ENCODE results near the gene RIMKLB. TPM values are rescaled to one million over a fixed set of nuclear protein-coding genes. Genes with fewer than 3 reads are reported as not detected.

The RIMKLB gene
- 109 TPM for polyA plus RNA-seq (2013)

- CTCF ChIA-PET, result interaction anchor here (0.6 to 1.1 kb wide), 4 partner anchors 10 to 86 kb away, joined by 3 read pairs; no protein-coding TSS in a partner anchor
- peaks cover 9 to 47% (median 36%) of the 10 kb centered on the region in 4 experiments for H3K4me1 ChIP-seq (ENCODE audit: control extremely low read depth in 1 of 4, control insufficient read depth in 4 of 4, insufficient read depth in 4 of 4, low read length in 3 of 4)
- WGBS (ENCODE audit: insufficient coverage), result 0% methylated on average over 44 of the region's 88 CpGs
- POLR2A ChIA-PET, result interaction anchor here (0.9 to 1.7 kb wide), 3 partner anchors 11 to 19 kb away, joined by 3 to 8 read pairs (median 3); no protein-coding TSS in a partner anchor
- H3K9me3 ChIP-seq (ENCODE audit: control extremely low read depth in 1 of 5, control insufficient read depth in 4 of 5, insufficient read depth in 2 of 5, low read depth in 1 of 5, low read length in 4 of 5), result no peaks in the 10 kb centered on the region
- DNase-seq, result peak; percentile 81 to 91 (median 84)
- peak within 1 kb of the TSS; percentile 76 to 99 (median 88) for H3K4me3 ChIP-seq (ENCODE audit: control insufficient read depth in 1 of 7, extremely low read depth in 1 of 7, insufficient read depth in 4 of 7, low read depth in 2 of 7, low read length in 6 of 7)
- H3K36me3 ChIP-seq (ENCODE audit: control insufficient read depth in 4 of 4, insufficient read depth in 4 of 4, low read length in 3 of 4), result no peaks in the 10 kb centered on the region
- no peaks in the 10 kb centered on the region for H3K27me3 ChIP-seq (replicated peaks in 2 of 5; ENCODE audit: control insufficient read depth in 4 of 5, insufficient read depth in 5 of 5, low read length in 4 of 5)
- H3K27ac ChIP-seq (ENCODE audit: insufficient read depth in 1 of 2, low read depth in 1 of 2, low read length in 2 of 2, poor library complexity in 1 of 2, severe bottlenecking in 2 of 2), result peak within 1 kb of the TSS; percentile 93 to 96
Observed at GRCh38 chr12:8697476-8698131, at the start of gene RIMKLB. TSS of gene RIMKLB (plus strand) at chr12:8697991. CDS start at chr12:8713867, 15,876 bp downstream.

GRCh38 chr12:8648576-8649205 lies 49.1 kb upstream of the RIMKLB start:
- no peaks in the 10 kb centered on the region for H3K9me3 ChIP-seq (ENCODE audit: control extremely low read depth in 1 of 5, control insufficient read depth in 4 of 5, insufficient read depth in 2 of 5, low read depth in 1 of 5, low read length in 4 of 5)
- DNase-seq, result peak in 1 of 3 donors; percentile 4
- POLR2A ChIA-PET, result no interaction called here
- no peak overlapping the region for H3K27ac ChIP-seq (ENCODE audit: insufficient read depth in 1 of 2, low read depth in 1 of 2, low read length in 2 of 2, poor library complexity in 1 of 2, severe bottlenecking in 2 of 2)
- no peaks in the 10 kb centered on the region for H3K36me3 ChIP-seq (ENCODE audit: control insufficient read depth in 4 of 4, insufficient read depth in 4 of 4, low read length in 3 of 4)
- H3K4me3 ChIP-seq (ENCODE audit: control insufficient read depth in 1 of 7, extremely low read depth in 1 of 7, insufficient read depth in 4 of 7, low read depth in 2 of 7, low read length in 6 of 7), result no peak overlapping the region
- WGBS (ENCODE audit: insufficient coverage), result 85% methylated on average over 4 of the region's 8 CpGs
- CTCF ChIA-PET, result interaction anchor here (0.6 to 1.4 kb wide), 5 partner anchors 8 to 401 kb away, joined by 3 to 6 read pairs (median 4); no protein-coding TSS in a partner anchor
- no peaks in the 10 kb centered on the region for H3K27me3 ChIP-seq (replicated peaks in 2 of 5; ENCODE audit: control insufficient read depth in 4 of 5, insufficient read depth in 5 of 5, low read length in 4 of 5)
- H3K4me1 ChIP-seq (ENCODE audit: control extremely low read depth in 1 of 4, control insufficient read depth in 4 of 4, insufficient read depth in 4 of 4, low read length in 3 of 4), result no peaks in the 10 kb centered on the region

GRCh38 chr12:8655421-8655820 lies 42.4 kb upstream of the RIMKLB start:
- ChIA-PET CTCF (interaction anchor here (0.8 to 3.8 kb wide), 6 partner anchors 14 to 394 kb away, joined by 3 to 15 read pairs (median 5); no protein-coding TSS in a partner anchor), POLR2A (no interaction called here)
- 100% methylated on average over 5 of the region's 6 CpGs for WGBS (ENCODE audit: insufficient coverage)
- no peaks in the 10 kb centered on the region for H3K9me3 ChIP-seq (ENCODE audit: control extremely low read depth in 1 of 5, control insufficient read depth in 4 of 5, insufficient read depth in 2 of 5, low read depth in 1 of 5, low read length in 4 of 5)
- H3K36me3 ChIP-seq (ENCODE audit: control insufficient read depth in 4 of 4, insufficient read depth in 4 of 4, low read length in 3 of 4), result no peaks in the 10 kb centered on the region
- no peak for DNase-seq
- H3K4me3 ChIP-seq (ENCODE audit: control insufficient read depth in 1 of 7, extremely low read depth in 1 of 7, insufficient read depth in 4 of 7, low read depth in 2 of 7, low read length in 6 of 7), result no peak overlapping the region
- no peaks in the 10 kb centered on the region for H3K27me3 ChIP-seq (replicated peaks in 2 of 5; ENCODE audit: control insufficient read depth in 4 of 5, insufficient read depth in 5 of 5, low read length in 4 of 5)
- H3K4me1 ChIP-seq (ENCODE audit: control extremely low read depth in 1 of 4, control insufficient read depth in 4 of 4, insufficient read depth in 4 of 4, low read length in 3 of 4), result peaks cover 0 to 2% (median 0%) of the 10 kb centered on the region in 4 experiments
- H3K27ac ChIP-seq (ENCODE audit: insufficient read depth in 1 of 2, low read depth in 1 of 2, low read length in 2 of 2, poor library complexity in 1 of 2, severe bottlenecking in 2 of 2), result no peak overlapping the region

GRCh38 chr12:8658346-8658745 lies 39.4 kb upstream of the RIMKLB start:
- peaks cover 0 to 2% (median 0%) of the 10 kb centered on the region in 4 experiments for H3K4me1 ChIP-seq (ENCODE audit: control extremely low read depth in 1 of 4, control insufficient read depth in 4 of 4, insufficient read depth in 4 of 4, low read length in 3 of 4)
- no peaks in the 10 kb centered on the region for H3K9me3 ChIP-seq (ENCODE audit: control extremely low read depth in 1 of 5, control insufficient read depth in 4 of 5, insufficient read depth in 2 of 5, low read depth in 1 of 5, low read length in 4 of 5)
- ChIA-PET CTCF (interaction anchor here (0.8 to 1.3 kb wide), 6 partner anchors 113 to 392 kb away, joined by 3 to 4 read pairs (median 3); no protein-coding TSS in a partner anchor), POLR2A (interaction anchor here (0.5 kb wide), 1 partner anchor 228 kb away, joined by 3 read pairs; no protein-coding TSS in a partner anchor)
- H3K27ac ChIP-seq (ENCODE audit: insufficient read depth in 1 of 2, low read depth in 1 of 2, low read length in 2 of 2, poor library complexity in 1 of 2, severe bottlenecking in 2 of 2), result no peak overlapping the region
- H3K27me3 ChIP-seq (replicated peaks in 2 of 5; ENCODE audit: control insufficient read depth in 4 of 5, insufficient read depth in 5 of 5, low read length in 4 of 5), result no peaks in the 10 kb centered on the region
- WGBS (ENCODE audit: insufficient coverage), result no CpG with 5 or more reads among the region's 1 CpG
- no peak overlapping the region for H3K4me3 ChIP-seq (ENCODE audit: control insufficient read depth in 1 of 7, extremely low read depth in 1 of 7, insufficient read depth in 4 of 7, low read depth in 2 of 7, low read length in 6 of 7)
- no peak for DNase-seq
- no peaks in the 10 kb centered on the region for H3K36me3 ChIP-seq (ENCODE audit: control insufficient read depth in 4 of 4, insufficient read depth in 4 of 4, low read length in 3 of 4)

DNA sequence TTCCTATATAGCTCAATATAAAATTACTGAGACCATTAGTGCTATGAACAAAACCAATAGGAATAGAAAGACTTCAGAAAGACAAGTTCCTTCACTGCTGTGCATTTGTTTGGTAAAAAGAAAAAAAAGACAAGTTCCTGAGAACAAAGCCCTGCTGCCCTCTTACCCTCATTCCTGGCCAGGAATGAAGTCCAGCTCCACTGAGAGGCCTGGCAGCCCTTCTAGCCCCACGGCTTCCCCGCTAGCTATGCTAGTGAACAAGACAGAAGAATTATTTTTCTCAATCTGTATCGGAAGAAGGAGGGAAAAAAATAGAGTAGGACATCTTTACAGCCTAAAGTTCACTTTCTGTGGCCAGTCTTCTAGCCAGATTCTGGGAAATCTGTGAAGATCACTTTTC lies 36.8 kb upstream of the RIMKLB start:
- POLR2A ChIA-PET, result no interaction called here

GRCh38 chr12:8661751-8662150 lies 36.0 kb upstream of the RIMKLB start:
- 100% methylated on average over 2 of the region's 3 CpGs for WGBS (ENCODE audit: insufficient coverage)
- POLR2A ChIA-PET, result no interaction called here
- Histone ChIP-seq H3K9me3 (ENCODE audit: control extremely low read depth in 1 of 5, control insufficient read depth in 4 of 5, insufficient read depth in 2 of 5, low read depth in 1 of 5, low read length in 4 of 5) (no peaks in the 10 kb centered on the region), H3K4me1 (ENCODE audit: control extremely low read depth in 1 of 4, control insufficient read depth in 4 of 4, insufficient read depth in 4 of 4, low read length in 3 of 4) (no peaks in the 10 kb centered on the region), H3K27ac (ENCODE audit: insufficient read depth in 1 of 2, low read depth in 1 of 2, low read length in 2 of 2, poor library complexity in 1 of 2, severe bottlenecking in 2 of 2) (no peak overlapping the region), H3K4me3 (ENCODE audit: control insufficient read depth in 1 of 7, extremely low read depth in 1 of 7, insufficient read depth in 4 of 7, low read depth in 2 of 7, low read length in 6 of 7) (no peak overlapping the region), H3K27me3 (replicated peaks in 2 of 5; ENCODE audit: control insufficient read depth in 4 of 5, insufficient read depth in 5 of 5, low read length in 4 of 5) (no peaks in the 10 kb centered on the region), H3K36me3 (ENCODE audit: control insufficient read depth in 4 of 4, insufficient read depth in 4 of 4, low read length in 3 of 4) (no peaks in the 10 kb centered on the region)
- CTCF ChIA-PET, result interaction anchor here (0.8 to 2.1 kb wide), 3 partner anchors 9 to 387 kb away, joined by 3 to 5 read pairs (median 3); no protein-coding TSS in a partner anchor
- DNase-seq, result no peak

More for the DNA sequence above, 36.8 kb upstream of the RIMKLB start:
- CTCF ChIA-PET, result interaction anchor here (0.6 to 2.1 kb wide), 4 partner anchors 9 to 388 kb away, joined by 3 to 5 read pairs (median 3); no protein-coding TSS in a partner anchor
- 100% methylated on average over 2 of the region's 3 CpGs for WGBS (ENCODE audit: insufficient coverage)
- Histone ChIP-seq H3K4me1 (ENCODE audit: control extremely low read depth in 1 of 4, control insufficient read depth in 4 of 4, insufficient read depth in 4 of 4, low read length in 3 of 4) (no peaks in the 10 kb centered on the region), H3K9me3 (ENCODE audit: control extremely low read depth in 1 of 5, control insufficient read depth in 4 of 5, insufficient read depth in 2 of 5, low read depth in 1 of 5, low read length in 4 of 5) (no peaks in the 10 kb centered on the region), H3K4me3 (ENCODE audit: control insufficient read depth in 1 of 7, extremely low read depth in 1 of 7, insufficient read depth in 4 of 7, low read depth in 2 of 7, low read length in 6 of 7) (no peak overlapping the region), H3K27ac (ENCODE audit: insufficient read depth in 1 of 2, low read depth in 1 of 2, low read length in 2 of 2, poor library complexity in 1 of 2, severe bottlenecking in 2 of 2) (no peak overlapping the region), H3K36me3 (ENCODE audit: control insufficient read depth in 4 of 4, insufficient read depth in 4 of 4, low read length in 3 of 4) (no peaks in the 10 kb centered on the region), H3K27me3 (replicated peaks in 2 of 5; ENCODE audit: control insufficient read depth in 4 of 5, insufficient read depth in 5 of 5, low read length in 4 of 5) (no peaks in the 10 kb centered on the region)
- no peak for DNase-seq

DNA sequence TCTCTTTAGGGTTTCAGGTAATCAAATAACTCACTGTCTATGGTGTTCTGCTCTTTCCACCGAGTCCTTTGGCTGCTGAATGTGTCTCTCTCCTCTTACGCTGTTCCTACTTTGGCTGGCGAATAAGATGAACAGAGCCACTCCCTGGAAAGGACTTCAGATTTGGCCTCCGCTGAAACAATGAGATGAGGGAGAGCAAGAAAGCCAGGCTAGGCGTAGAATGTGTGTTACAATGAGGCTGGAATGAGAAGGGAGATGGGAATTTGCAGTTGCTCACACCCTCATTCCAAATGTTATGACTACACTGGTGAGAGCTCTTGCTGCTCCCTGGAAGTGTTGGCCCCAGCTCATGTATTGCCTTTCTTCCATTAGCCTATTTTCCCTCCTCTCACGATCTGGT lies 35.2 kb upstream of the RIMKLB start, which contains the start of gene MFAP5:
Gene MFAP5, minus strand, starts transcription at position 234 of the 400 bp plus-strand sequence. CDS start 722 bp downstream, outside the sequence.
- no peaks in the 10 kb centered on the region for H3K36me3 ChIP-seq (ENCODE audit: control insufficient read depth in 4 of 4, insufficient read depth in 4 of 4, low read length in 3 of 4)
- 98% methylated on average over 6 of the region's 6 CpGs for WGBS (ENCODE audit: insufficient coverage)
- H3K4me1 ChIP-seq (ENCODE audit: control extremely low read depth in 1 of 4, control insufficient read depth in 4 of 4, insufficient read depth in 4 of 4, low read length in 3 of 4), result peaks cover 0 to 5% (median 2%) of the 10 kb centered on the region in 4 experiments
- H3K9me3 ChIP-seq (ENCODE audit: control extremely low read depth in 1 of 5, control insufficient read depth in 4 of 5, insufficient read depth in 2 of 5, low read depth in 1 of 5, low read length in 4 of 5), result no peaks in the 10 kb centered on the region
- ChIA-PET POLR2A (no interaction called here), CTCF (no interaction called here)
- H3K27me3 ChIP-seq (replicated peaks in 2 of 5; ENCODE audit: control insufficient read depth in 4 of 5, insufficient read depth in 5 of 5, low read length in 4 of 5), result no peaks in the 10 kb centered on the region
- DNase-seq, result no peak
- no peak within 1 kb of the TSS for H3K4me3 ChIP-seq (ENCODE audit: control insufficient read depth in 1 of 7, extremely low read depth in 1 of 7, insufficient read depth in 4 of 7, low read depth in 2 of 7, low read length in 6 of 7)
- H3K27ac ChIP-seq (ENCODE audit: insufficient read depth in 1 of 2, low read depth in 1 of 2, low read length in 2 of 2, poor library complexity in 1 of 2, severe bottlenecking in 2 of 2), result no peak within 1 kb of the TSS
